Gastroesophageal sphincter (tissue), 4 donors: ENCODE results near the gene GARIN3. TPM values are rescaled to one million over a fixed set of nuclear protein-coding genes. Genes with fewer than 3 reads are reported as not detected.

Experiments used
- ATAC-seq: fragments of 150-250 bp; one replicate; pipeline ENCODE4 v1.9.1; 2016; ENCODE audit warnings: mild to moderate bottlenecking, moderate library complexity
- H3K27ac ChIP-seq, 4 donors: fragments of 200-600 bp; sonication (generic) in 3 of 4; 1 replicate in 3 of 4; 2 replicates in 1 of 4; pipeline ENCODE4 v1.5.1; 2016 to 2019
- H3K27me3 ChIP-seq: fragments of 200-600 bp; sonication (generic); one replicate; pipeline ENCODE4 v1.5.1; 2019
- H3K36me3 ChIP-seq, 2 donors: fragments of 200-600 bp; sonication (generic); one replicate each; pipeline ENCODE4 v1.5.1; 2019; ENCODE audit warnings: control low read depth in 1 of 2
- H3K4me1 ChIP-seq, 3 donors: fragments of 200-600 bp; sonication (generic); 1 replicate in 2 of 3; 2 replicates in 1 of 3; pipeline ENCODE4 v1.5.1; 2016 to 2019; ENCODE audit warnings: control low read depth in 2 of 3
- H3K4me3 ChIP-seq, 2 donors: fragments of 200-600 bp; sonication (generic); one replicate each; pipeline ENCODE4 v1.5.1; 2019; ENCODE audit warnings: mild to moderate bottlenecking in 1 of 2, moderate library complexity in 1 of 2
- H3K9me3 ChIP-seq, 3 donors: fragments of 200-600 bp; sonication (generic); one replicate each; pipeline ENCODE4 v1.5.1; 2017 to 2019; ENCODE audit warnings: control low read depth in 2 of 3
- EP300 ChIP-seq: sonication (generic); formaldehyde crosslinking; IDR thresholded peaks from one replicate; pipeline ENCODE4 v1.6.1; 2017; ENCODE audit warnings: antibody characterized with exemption, mild to moderate bottlenecking
- POLR2A ChIP-seq, 2 donors: fragments of 450-650 bp; IDR thresholded peaks; one replicate each; pipeline ENCODE4 v1.6.1; 2017; ENCODE audit warnings: antibody characterized with exemption in 2 of 2, mild to moderate bottlenecking in 2 of 2, moderate library complexity in 1 of 2
- POLR2AphosphoS5 ChIP-seq: sonication (generic); formaldehyde crosslinking; IDR thresholded peaks from one replicate; pipeline ENCODE4 v1.6.1; 2017; ENCODE audit warnings: antibody characterized with exemption
- WGBS, 2 donors: methylation state at CpG; one replicate each; pipeline ENCODE4 v1.1.5; 2018; ENCODE audit warnings: low coverage in 1 of 2; 5-methylcytosine and 5-hydroxymethylcytosine counted together
- total RNA-seq, 4 donors: library from RNA; depleted of rRNA; stranded (reverse); fragments of >200 nt; gene quantifications; one replicate each; pipeline ENCODE4 v1.1.0, GENCODE V29; 2016
- TF ChIP-seq, protein P1 (sequence below), 4 experiments: fragments of 200-600 bp in 2 of 4; fragments of 450-650 bp in 2 of 4; sonication (generic) in 1 of 4; IDR thresholded peaks; one replicate each; pipeline ENCODE4 v1.5.1; 2017 to 2019; ENCODE audit warnings: antibody characterized with exemption in 4 of 4, mild to moderate bottlenecking in 2 of 4, moderate library complexity in 2 of 4

Gene GARIN3
- total RNA-seq, 4 donors from 2014 or later, result not detected

GRCh38 chr5:157164521-157164920 lies 1.5 kb downstream of the GARIN3 start:
- WGBS, 2 donors, result 76 to 83% methylated on average over 3 of the region's 5 CpGs
- Histone ChIP-seq H3K4me3 (no peak overlapping the region), H3K36me3 (no peaks in the 10 kb centered on the region), H3K9me3 (no peaks in the 10 kb centered on the region), H3K27me3 (peaks cover 24% of the 10 kb centered on the region), H3K4me1 (no peaks in the 10 kb centered on the region), H3K27ac (no peak overlapping the region)
- TF ChIP-seq EP300, result no peak
- TF ChIP-seq POLR2AphosphoS5, result no peak
- no peak for TF ChIP-seq POLR2A (IDR thresholded peaks at IDR 0.05)
- TF ChIP-seq, protein P1, sequence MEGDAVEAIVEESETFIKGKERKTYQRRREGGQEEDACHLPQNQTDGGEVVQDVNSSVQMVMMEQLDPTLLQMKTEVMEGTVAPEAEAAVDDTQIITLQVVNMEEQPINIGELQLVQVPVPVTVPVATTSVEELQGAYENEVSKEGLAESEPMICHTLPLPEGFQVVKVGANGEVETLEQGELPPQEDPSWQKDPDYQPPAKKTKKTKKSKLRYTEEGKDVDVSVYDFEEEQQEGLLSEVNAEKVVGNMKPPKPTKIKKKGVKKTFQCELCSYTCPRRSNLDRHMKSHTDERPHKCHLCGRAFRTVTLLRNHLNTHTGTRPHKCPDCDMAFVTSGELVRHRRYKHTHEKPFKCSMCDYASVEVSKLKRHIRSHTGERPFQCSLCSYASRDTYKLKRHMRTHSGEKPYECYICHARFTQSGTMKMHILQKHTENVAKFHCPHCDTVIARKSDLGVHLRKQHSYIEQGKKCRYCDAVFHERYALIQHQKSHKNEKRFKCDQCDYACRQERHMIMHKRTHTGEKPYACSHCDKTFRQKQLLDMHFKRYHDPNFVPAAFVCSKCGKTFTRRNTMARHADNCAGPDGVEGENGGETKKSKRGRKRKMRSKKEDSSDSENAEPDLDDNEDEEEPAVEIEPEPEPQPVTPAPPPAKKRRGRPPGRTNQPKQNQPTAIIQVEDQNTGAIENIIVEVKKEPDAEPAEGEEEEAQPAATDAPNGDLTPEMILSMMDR (IDR thresholded peaks at IDR 0.05), result no peak
- ATAC-seq, result no peak

DNA sequence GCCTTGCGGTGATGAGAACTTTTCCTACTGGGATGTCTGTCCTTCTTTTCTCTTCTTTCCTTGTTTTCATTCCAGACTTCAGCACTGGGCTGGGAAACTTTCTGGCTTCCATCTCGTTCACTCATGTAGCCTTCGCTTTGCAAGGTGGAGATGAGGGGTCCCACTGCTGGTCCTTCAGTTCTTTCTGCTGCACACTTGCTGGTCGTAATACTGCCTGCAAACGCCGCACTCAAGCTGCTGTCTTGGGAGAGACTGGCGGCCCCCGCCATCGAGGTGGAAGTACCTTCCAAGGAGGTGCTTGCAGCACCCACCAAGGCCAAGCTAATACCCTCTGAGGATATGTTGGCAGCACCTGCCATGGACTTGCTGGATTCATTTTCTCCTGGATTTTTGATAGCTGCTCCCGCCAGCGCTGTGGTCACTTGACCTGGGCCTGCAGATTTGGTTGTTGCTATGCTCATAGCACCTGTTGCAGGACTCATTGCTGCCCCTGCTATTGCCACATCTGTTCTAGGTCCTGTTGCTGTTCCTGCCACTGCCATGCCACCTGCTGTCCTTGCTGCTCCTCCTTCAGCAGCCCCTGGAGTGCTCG lies 3.0 kb downstream of the GARIN3 start:
- 33 to 83% methylated on average over 1 to 3 of the region's 12 CpGs for WGBS, 2 donors
- H3K4me1 ChIP-seq, result no peaks in the 10 kb centered on the region
- no peak overlapping the region for H3K27ac ChIP-seq
- peaks cover 18% of the 10 kb centered on the region for H3K27me3 ChIP-seq
- no peak overlapping the region for H3K4me3 ChIP-seq
- H3K9me3 ChIP-seq, result no peaks in the 10 kb centered on the region
- H3K36me3 ChIP-seq, result no peaks in the 10 kb centered on the region
- TF ChIP-seq, protein P1 (IDR thresholded peaks at IDR 0.05), result no peak
- TF ChIP-seq POLR2A (IDR thresholded peaks at IDR 0.05) (no peak), POLR2AphosphoS5 (no peak), EP300 (no peak)
- ATAC-seq, result no peak

- Histone ChIP-seq H3K4me1 (no peaks in the 10 kb centered on the region), H3K27me3 (peaks cover 18% of the 10 kb centered on the region), H3K36me3 (no peaks in the 10 kb centered on the region), H3K9me3 (no peaks in the 10 kb centered on the region), H3K4me3 (no peak overlapping the region), H3K27ac (no peak overlapping the region)
- WGBS, 2 donors, result 75 to 100% methylated on average over 1 to 5 of the region's 6 CpGs
- ATAC-seq, result no peak
- TF ChIP-seq POLR2A (IDR thresholded peaks at IDR 0.05) (no peak), EP300 (no peak), POLR2AphosphoS5 (no peak)
- TF ChIP-seq, protein P1 (IDR thresholded peaks at IDR 0.05), result no peak
Observed at GRCh38 chr5:157161996-157162395, 4.1 kb downstream of the GARIN3 start.

DNA sequence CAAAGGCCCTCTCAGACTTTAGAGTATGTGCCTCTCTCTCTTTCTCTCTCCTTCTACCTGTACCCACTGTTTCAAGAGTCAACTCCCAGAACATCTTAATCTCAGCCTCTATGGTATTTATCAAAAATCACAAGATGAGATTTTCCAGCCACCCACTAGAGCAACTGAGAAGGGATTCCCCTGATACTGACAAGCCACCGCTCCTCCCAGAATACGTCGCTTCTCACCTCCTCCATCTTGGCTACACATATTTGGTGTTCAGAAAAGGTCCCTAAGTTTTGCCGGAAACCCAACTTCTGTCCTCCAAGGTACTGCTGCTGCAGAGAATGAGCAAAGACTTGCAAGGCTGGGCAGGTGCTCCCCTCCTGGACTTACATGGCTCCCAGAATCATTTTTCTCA lies 6.1 kb downstream of the GARIN3 start:
- TF ChIP-seq POLR2A (IDR thresholded peaks at IDR 0.05), result no peak
- no peak for TF ChIP-seq POLR2AphosphoS5
- TF ChIP-seq EP300, result no peak
- TF ChIP-seq, protein P1 (IDR thresholded peaks at IDR 0.05), result no peak
- H3K4me3 ChIP-seq, result no peak overlapping the region
- H3K36me3 ChIP-seq, result no peaks in the 10 kb centered on the region
- peaks cover 18% of the 10 kb centered on the region for H3K27me3 ChIP-seq
- no peaks in the 10 kb centered on the region for H3K4me1 ChIP-seq
- WGBS, 2 donors, result 85% methylated on average over 4 of the region's 4 CpGs; no CpG with 5 or more reads in 1 of the 2 donors
- ATAC-seq, result no peak
- H3K27ac ChIP-seq, result no peak overlapping the region
- no peaks in the 10 kb centered on the region for H3K9me3 ChIP-seq

GRCh38 chr5:157159209-157159751 lies 6.8 kb downstream of the GARIN3 start:
- no peaks in the 10 kb centered on the region for H3K36me3 ChIP-seq
- WGBS, 2 donors, result 84 to 89% methylated on average over 6 of the region's 6 CpGs
- no peak overlapping the region for H3K27ac ChIP-seq
- H3K9me3 ChIP-seq, result no peaks in the 10 kb centered on the region
- TF ChIP-seq EP300 (no peak), POLR2AphosphoS5 (no peak), POLR2A (IDR thresholded peaks at IDR 0.05) (no peak)
- TF ChIP-seq, protein P1 (IDR thresholded peaks at IDR 0.05), result no peak
- no peak overlapping the region for H3K4me3 ChIP-seq
- ATAC-seq, result no peak
- H3K27me3 ChIP-seq, result peaks cover 18% of the 10 kb centered on the region
- no peaks in the 10 kb centered on the region for H3K4me1 ChIP-seq
